Breast epithelium (tissue), 4 donors: ENCODE data around the gene CATSPERB. TPM values are rescaled to one million over a fixed set of nuclear protein-coding genes. Genes with fewer than 3 reads are reported as not detected.
"Not testable (repeated sequence)": the region's sequence is repeated elsewhere in the genome, so short reads cannot be mapped to it uniquely, and the experiment has no call there.

ENCODE experiments used
- DNase-seq, 2 donors: peaks; one replicate each; pipeline ENCODE4 v3.0.0-alpha.2; 2019; ENCODE audit warnings: low spot score in 2 of 2
- H3K27ac ChIP-seq, 2 donors: fragments of 200-600 bp; sonication (generic) in 1 of 2; one replicate each; pipeline ENCODE4 v1.5.1; 2016 to 2019; ENCODE audit warnings: mild to moderate bottlenecking in 1 of 2
- H3K27me3 ChIP-seq, 2 donors: fragments of 200-600 bp; sonication (generic) in 1 of 2; one replicate each; pipeline versions ENCODE4 v1.5.1 to v1.6.0; 2017 to 2019; ENCODE audit warnings: control low read depth in 1 of 2, mild to moderate bottlenecking in 1 of 2
- H3K36me3 ChIP-seq: fragments of 200-600 bp; one replicate; pipeline ENCODE4 v1.5.1; 2019
- H3K4me1 ChIP-seq, 2 donors: fragments of 200-600 bp; sonication (generic); one replicate each; pipeline ENCODE4 v1.5.1; 2016 to 2019; ENCODE audit warnings: control low read depth in 1 of 2
- H3K4me3 ChIP-seq, 3 donors: fragments of 200-600 bp; sonication (generic); 1 replicate in 2 of 3; 2 replicates in 1 of 3; pipeline ENCODE4 v1.5.1; 2016 to 2019; ENCODE audit warnings: mild to moderate bottlenecking in 3 of 3, moderate library complexity in 2 of 3
- H3K9me3 ChIP-seq, 2 donors: fragments of 200-600 bp; sonication (generic) in 1 of 2; one replicate each; pipeline ENCODE4 v1.5.1; 2016 to 2019; ENCODE audit warnings: control low read depth in 1 of 2
- CTCF ChIP-seq, 3 donors: fragments of 450-650 bp; IDR thresholded peaks; one replicate each; pipeline ENCODE4 v1.5.1; 2016 to 2017; ENCODE audit warnings: antibody characterized with exemption in 3 of 3, mild to moderate bottlenecking in 3 of 3, moderate library complexity in 3 of 3
- POLR2A ChIP-seq: fragments of 450-650 bp; IDR thresholded peaks from one replicate; pipeline ENCODE4 v1.6.1; 2016; ENCODE audit warnings: antibody characterized with exemption, mild to moderate bottlenecking, moderate library complexity
- POLR2AphosphoS5 ChIP-seq, 3 donors: sonication (generic); formaldehyde crosslinking; IDR thresholded peaks; one replicate each; pipeline ENCODE4 v1.6.1; 2017; ENCODE audit warnings: antibody characterized with exemption in 3 of 3
- intact Hi-C: fragments of 100-400 bp; cut with DNase I; formaldehyde crosslinking; loops from one replicate; pipeline ENCODE4 v1.15.1; 2023; ENCODE audit warnings: low total_unique reads
- total RNA-seq, 3 donors: library from RNA; depleted of rRNA; stranded (reverse); fragments of >200 nt; gene quantifications; one replicate each; pipeline ENCODE4 v1.1.0, GENCODE V29; 2016

CATSPERB gene
- total RNA-seq, 3 donors from 2014 or later, result 2.4 to 18.7 (median 16.1) TPM

DNA sequence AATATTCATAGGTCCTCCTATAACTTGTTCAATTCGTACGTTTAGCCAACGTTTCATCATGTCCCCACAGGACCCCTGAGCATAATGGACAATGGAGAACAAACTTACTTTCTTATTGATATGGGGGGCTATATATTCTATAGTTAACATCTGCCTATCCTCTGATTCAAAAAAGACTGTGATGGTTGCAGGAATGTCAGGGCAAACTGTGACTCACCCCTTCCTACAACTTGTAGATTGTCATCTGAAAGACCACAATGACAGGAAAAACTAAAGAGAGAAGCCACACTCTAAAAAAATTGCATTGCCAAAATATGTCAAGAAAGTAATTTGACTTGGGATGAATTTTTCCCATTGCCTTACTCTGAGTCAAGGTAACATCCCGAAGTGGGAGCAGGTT lies 50.8 kb downstream of the CATSPERB start:
- DNase-seq, result no peak
- TF ChIP-seq POLR2AphosphoS5 (IDR thresholded peaks at IDR 0.05) (no peak), POLR2A (no peak), CTCF (IDR thresholded peaks at IDR 0.05) (no peak)
- intact Hi-C loops, result no loop called here
- Histone ChIP-seq H3K4me3 (no peak overlapping the region), H3K36me3 (no peaks in the 10 kb centered on the region), H3K9me3 (no peaks in the 10 kb centered on the region), H3K4me1 (no peaks in the 10 kb centered on the region), H3K27me3 (no peaks in the 10 kb centered on the region), H3K27ac (no peak overlapping the region)

GRCh38 chr14:91679273-91679672 lies 52.6 kb downstream of the CATSPERB start:
- no peaks in the 10 kb centered on the region for H3K4me1 ChIP-seq
- no peaks in the 10 kb centered on the region for H3K27me3 ChIP-seq
- intact Hi-C loops, result no loop called here
- H3K27ac ChIP-seq, result no peak overlapping the region
- TF ChIP-seq POLR2AphosphoS5 (IDR thresholded peaks at IDR 0.05) (no peak), POLR2A (no peak), CTCF (IDR thresholded peaks at IDR 0.05) (no peak)
- H3K9me3 ChIP-seq, result no peaks in the 10 kb centered on the region
- no peak for DNase-seq
- no peak overlapping the region for H3K4me3 ChIP-seq
- no peaks in the 10 kb centered on the region for H3K36me3 ChIP-seq

- intact Hi-C loops, H3K4me1 ChIP-seq, DNase-seq, H3K4me3 ChIP-seq, H3K9me3 ChIP-seq, H3K27me3 ChIP-seq, H3K36me3 ChIP-seq, H3K27ac ChIP-seq: not testable (repeated sequence)
Measured at GRCh38 chr14:91677687-91678086, 54.2 kb downstream of the CATSPERB start.

DNA sequence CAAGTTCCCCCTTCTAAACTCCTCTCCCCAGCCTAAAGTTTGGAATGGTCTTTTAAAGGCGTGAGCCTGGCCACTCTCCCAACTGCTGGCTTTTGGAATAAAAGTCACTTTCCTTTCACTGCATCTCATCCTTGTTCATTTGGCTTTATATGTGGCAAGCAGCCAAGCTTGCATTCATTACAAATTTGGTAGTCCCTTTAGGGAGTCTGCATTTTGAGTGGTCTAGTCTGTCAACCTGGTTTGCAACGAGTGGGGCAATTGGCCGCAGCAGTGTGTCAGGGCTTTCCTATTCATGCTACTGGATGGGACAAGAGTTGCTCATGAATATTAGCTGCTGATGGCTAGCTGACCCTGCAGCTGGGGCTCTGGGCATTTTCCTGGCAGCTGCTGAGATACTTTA lies 57.0 kb downstream of the CATSPERB start:
- H3K4me3 ChIP-seq, result no peak overlapping the region
- intact Hi-C loops, result no loop called here
- TF ChIP-seq POLR2A, result no peak
- TF ChIP-seq POLR2AphosphoS5 (IDR thresholded peaks at IDR 0.05), result no peak
- TF ChIP-seq CTCF (IDR thresholded peaks at IDR 0.05), result no peak
- no peak for DNase-seq
- H3K4me1 ChIP-seq, result no peaks in the 10 kb centered on the region
- no peaks in the 10 kb centered on the region for H3K27me3 ChIP-seq
- H3K27ac ChIP-seq, result no peak overlapping the region
- H3K9me3 ChIP-seq, result no peaks in the 10 kb centered on the region
- H3K36me3 ChIP-seq, result no peaks in the 10 kb centered on the region

DNA sequence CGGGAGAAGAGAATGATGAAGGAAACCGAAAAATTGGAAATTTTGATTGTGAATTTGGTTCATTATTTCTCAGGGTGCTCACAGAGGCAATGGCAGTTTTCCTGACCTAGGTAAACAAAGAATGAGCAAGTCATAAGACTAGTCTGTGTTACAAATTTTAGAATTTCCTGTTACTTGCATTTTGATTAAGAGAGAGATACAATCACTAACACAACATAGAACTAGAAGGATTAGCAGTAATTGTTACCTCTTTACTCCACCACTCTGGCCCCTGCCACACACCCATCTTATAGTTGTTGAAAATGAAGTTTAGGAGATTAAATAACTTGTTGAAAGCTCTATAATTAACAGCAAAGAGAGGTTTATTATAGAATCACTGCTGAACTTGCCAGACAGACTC lies 62.0 kb downstream of the CATSPERB start:
- DNase-seq, result no peak
- no peaks in the 10 kb centered on the region for H3K36me3 ChIP-seq
- intact Hi-C loops, result no loop called here
- H3K9me3 ChIP-seq, result no peaks in the 10 kb centered on the region
- peak overlapping the region in 1 of 2 donors; percentile 38 for H3K27ac ChIP-seq
- no peak overlapping the region for H3K4me3 ChIP-seq
- H3K4me1 ChIP-seq, result no peaks in the 10 kb centered on the region
- TF ChIP-seq POLR2A (no peak), CTCF (IDR thresholded peaks at IDR 0.05) (no peak), POLR2AphosphoS5 (IDR thresholded peaks at IDR 0.05) (no peak)
- H3K27me3 ChIP-seq, result no peaks in the 10 kb centered on the region

DNA sequence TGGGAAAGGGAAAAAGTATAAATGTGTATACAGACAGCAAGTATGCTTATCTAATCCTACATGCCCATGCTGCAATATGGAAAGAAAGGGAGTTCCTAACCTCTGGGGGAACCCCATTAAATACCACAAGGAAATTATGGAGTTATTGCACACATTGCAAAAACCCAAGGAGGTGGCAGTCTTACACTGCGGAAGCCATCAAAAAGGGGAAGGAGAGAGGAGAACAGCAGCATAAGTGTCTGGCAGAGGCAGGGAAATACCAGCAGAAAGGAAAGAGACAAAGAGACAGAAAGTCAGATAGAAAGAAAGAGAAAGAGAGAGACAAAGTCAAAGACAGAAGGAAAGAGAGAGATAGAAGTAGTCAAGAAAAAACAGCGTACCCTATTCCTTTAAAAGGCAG lies 64.8 kb downstream of the CATSPERB start:
- H3K9me3 ChIP-seq, H3K4me1 ChIP-seq, H3K27me3 ChIP-seq, DNase-seq, intact Hi-C loops, H3K36me3 ChIP-seq, H3K4me3 ChIP-seq, H3K27ac ChIP-seq: not testable (repeated sequence)
